Right lobe of liver (tissue), 6 donors: ENCODE measurements around the gene IGFBP5. TPM values are rescaled to one million over a fixed set of nuclear protein-coding genes. Genes with fewer than 3 reads are reported as not detected.
A peak's percentile ranks its signal among the peaks of the same experiment; 100 is the strongest.

Source experiments
- ATAC-seq, 4 donors: fragments of 200-7000 bp; cut with Tn5 transposase; one replicate each; pipeline ENCODE4 v1.9.1; 2020; ENCODE audit warnings: mild to moderate bottlenecking in 4 of 4, moderate library complexity in 4 of 4
- DNase-seq, 3 donors: peaks; one replicate each; pipeline ENCODE4 v3.0.0-alpha.2; 2020
- H3K27ac ChIP-seq, 3 donors: fragments of 200-600 bp; one replicate each; pipeline ENCODE4 v1.8.0; 2022
- H3K27me3 ChIP-seq, 2 donors: fragments of 200-600 bp; one replicate each; pipeline ENCODE4 v1.8.0; 2022
- H3K36me3 ChIP-seq, 4 donors: fragments of 200-600 bp; sonication (generic) in 1 of 4; one replicate each; pipeline versions ENCODE4 v1.5.1 to v1.8.0; 2017 to 2022; ENCODE audit warnings: control low read depth in 1 of 4
- H3K4me1 ChIP-seq, 4 donors: fragments of 200-600 bp; sonication (generic) in 1 of 4; one replicate each; pipeline versions ENCODE4 v1.5.1 to v1.8.0; 2017 to 2022; ENCODE audit warnings: control low read depth in 1 of 4
- H3K4me3 ChIP-seq, 3 donors: fragments of 200-600 bp; one replicate each; pipeline ENCODE4 v1.8.0; 2022
- H3K9me3 ChIP-seq, 4 donors: fragments of 200-600 bp; sonication (generic) in 1 of 4; one replicate each; pipeline versions ENCODE4 v1.5.1 to v1.8.0; 2017 to 2022; ENCODE audit warnings: control low read depth in 1 of 4
- POLR2A ChIP-seq: fragments of 450-650 bp; IDR thresholded peaks from one replicate; pipeline ENCODE4 v1.6.1; 2017; ENCODE audit warnings: antibody characterized with exemption, mild to moderate bottlenecking
- WGBS: methylation state at CpG from one replicate; pipeline ENCODE4 v1.1.6; 2018; ENCODE audit warnings: low coverage, low lambda C conversion rate; ENCODE audit not compliant: insufficient coverage; ENCODE audit errors: missing lambda C conversion rate; 5-methylcytosine and 5-hydroxymethylcytosine counted together
- intact Hi-C, 2 donors: fragments of 100-400 bp; cut with DNase I; formaldehyde crosslinking; loops; one replicate each; pipeline versions ENCODE4 v1.11.2 to v1.14.1; 2022
- total RNA-seq, 6 experiments: library from RNA; depleted of rRNA in 2 of 6; stranded (reverse); fragments of >200 nt in 2 of 6; fragmentation: NEBNext Ultra II Directional in 3 of 6; extraction: Animal tissue kit (Norgen Biotek cat#: 25700) in 3 of 6; gene quantifications; one replicate each; pipeline versions ENCODE4 v1.1.0 to v1.2.4, GENCODE V29; 2016 to 2023
- TF ChIP-seq, protein P1 (sequence below), 4 donors: fragments of 200-600 bp in 3 of 4; fragments of 450-650 bp in 1 of 4; IDR thresholded peaks; one replicate each; pipeline versions ENCODE4 v1.5.1 to v1.8.0; 2016 to 2022; ENCODE audit warnings: antibody characterized with exemption in 4 of 4, mild to moderate bottlenecking in 2 of 4
- donor health status: DM: no; HTN: yes; CAD: no.
- donor health status: DM: no; HTN: no; CAD: no.
- donor health status: DM: no; HTN: no; CAD: no.
- donor health status: DM: no; HTN: yes; CAD: no.
- donor health status: DM: no; HTN: yes; CAD: no.

Gene IGFBP5
- total RNA-seq, 6 experiments from 2014 or later: 13.7 to 76.0 (median 30.9) TPM

DNA sequence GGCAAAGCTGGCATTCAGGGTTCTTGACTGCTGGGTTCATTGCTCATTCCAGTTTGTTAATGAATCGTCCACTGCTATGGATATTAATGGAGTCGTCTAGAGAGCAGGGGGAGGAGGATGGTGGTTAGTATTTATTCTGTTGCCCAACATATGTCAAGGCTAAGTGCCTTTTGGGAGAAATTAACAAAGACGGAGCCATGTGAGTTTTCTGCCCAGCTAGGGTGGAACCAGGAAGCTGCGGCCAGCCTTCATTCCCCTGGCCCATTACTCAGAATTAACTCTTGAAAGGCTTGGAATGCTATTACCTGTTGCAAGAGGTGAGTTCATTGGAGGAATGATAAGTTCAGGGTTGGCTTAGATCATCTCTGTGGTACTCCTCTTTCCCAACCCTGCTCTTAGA lies 42.8 kb downstream of the IGFBP5 start:
- TF ChIP-seq, protein P1, sequence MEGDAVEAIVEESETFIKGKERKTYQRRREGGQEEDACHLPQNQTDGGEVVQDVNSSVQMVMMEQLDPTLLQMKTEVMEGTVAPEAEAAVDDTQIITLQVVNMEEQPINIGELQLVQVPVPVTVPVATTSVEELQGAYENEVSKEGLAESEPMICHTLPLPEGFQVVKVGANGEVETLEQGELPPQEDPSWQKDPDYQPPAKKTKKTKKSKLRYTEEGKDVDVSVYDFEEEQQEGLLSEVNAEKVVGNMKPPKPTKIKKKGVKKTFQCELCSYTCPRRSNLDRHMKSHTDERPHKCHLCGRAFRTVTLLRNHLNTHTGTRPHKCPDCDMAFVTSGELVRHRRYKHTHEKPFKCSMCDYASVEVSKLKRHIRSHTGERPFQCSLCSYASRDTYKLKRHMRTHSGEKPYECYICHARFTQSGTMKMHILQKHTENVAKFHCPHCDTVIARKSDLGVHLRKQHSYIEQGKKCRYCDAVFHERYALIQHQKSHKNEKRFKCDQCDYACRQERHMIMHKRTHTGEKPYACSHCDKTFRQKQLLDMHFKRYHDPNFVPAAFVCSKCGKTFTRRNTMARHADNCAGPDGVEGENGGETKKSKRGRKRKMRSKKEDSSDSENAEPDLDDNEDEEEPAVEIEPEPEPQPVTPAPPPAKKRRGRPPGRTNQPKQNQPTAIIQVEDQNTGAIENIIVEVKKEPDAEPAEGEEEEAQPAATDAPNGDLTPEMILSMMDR (IDR thresholded peaks at IDR 0.05): no peak
- TF ChIP-seq POLR2A: no peak
- Histone ChIP-seq H3K9me3 (no peaks in the 10 kb centered on the region), H3K27me3 (no peaks in the 10 kb centered on the region), H3K36me3 (peaks cover 0 to 11% (median 2%) of the 10 kb centered on the region in 4 donors), H3K4me3 (no peak overlapping the region), H3K4me1 (peaks cover 0 to 75% (median 29%) of the 10 kb centered on the region in 4 donors), H3K27ac (peak overlapping the region in 2 of 3 donors; percentile 36 to 88)
- DNase-seq (no peak), ATAC-seq (peak in 1 of 4 donors; percentile 11)
- WGBS: 24% methylated on average over 4 of the region's 4 CpGs
- intact Hi-C loops: no loop called here

DNA sequence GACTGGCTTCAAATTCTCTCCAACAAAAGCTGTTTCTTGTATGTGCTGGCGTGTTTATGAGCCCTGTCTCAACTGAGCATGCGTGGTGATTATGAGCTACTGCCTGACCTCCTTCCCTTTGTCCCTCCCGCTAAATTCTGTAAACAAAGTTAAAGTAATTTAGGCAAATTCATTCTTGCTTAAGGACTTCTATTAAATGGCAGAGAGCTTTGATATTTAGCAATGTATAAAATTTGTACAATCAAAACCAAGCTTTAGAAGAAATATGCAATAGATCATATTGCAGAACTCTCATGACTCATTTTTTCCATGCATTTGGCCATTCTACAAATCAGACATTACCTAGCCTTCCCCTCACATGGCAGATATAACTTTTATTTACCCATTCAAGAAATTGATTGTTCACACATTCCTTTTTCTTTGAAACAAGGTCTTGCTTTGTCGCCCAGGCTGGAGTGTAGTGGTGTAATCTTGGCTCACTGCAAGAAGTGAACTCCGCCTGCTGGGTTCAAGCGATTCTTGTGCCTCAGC lies 43.9 kb downstream of the IGFBP5 start:
- Histone ChIP-seq H3K27me3 (no peaks in the 10 kb centered on the region), H3K27ac (peak overlapping the region; percentile 30 to 88 (median 30)), H3K9me3 (no peaks in the 10 kb centered on the region), H3K4me1 (peaks cover 0 to 75% (median 29%) of the 10 kb centered on the region in 4 donors), H3K36me3 (peaks cover 0 to 7% (median 0%) of the 10 kb centered on the region in 4 donors), H3K4me3 (no peak overlapping the region)
- TF ChIP-seq, protein P1 (IDR thresholded peaks at IDR 0.05): no peak
- TF ChIP-seq POLR2A: no peak
- no peak for DNase-seq
- intact Hi-C loops: no loop called here
- 47% methylated on average over 6 of the region's 6 CpGs for WGBS
- ATAC-seq: peak in 3 of 4 donors; percentile 19 to 33 (median 22)

DNA sequence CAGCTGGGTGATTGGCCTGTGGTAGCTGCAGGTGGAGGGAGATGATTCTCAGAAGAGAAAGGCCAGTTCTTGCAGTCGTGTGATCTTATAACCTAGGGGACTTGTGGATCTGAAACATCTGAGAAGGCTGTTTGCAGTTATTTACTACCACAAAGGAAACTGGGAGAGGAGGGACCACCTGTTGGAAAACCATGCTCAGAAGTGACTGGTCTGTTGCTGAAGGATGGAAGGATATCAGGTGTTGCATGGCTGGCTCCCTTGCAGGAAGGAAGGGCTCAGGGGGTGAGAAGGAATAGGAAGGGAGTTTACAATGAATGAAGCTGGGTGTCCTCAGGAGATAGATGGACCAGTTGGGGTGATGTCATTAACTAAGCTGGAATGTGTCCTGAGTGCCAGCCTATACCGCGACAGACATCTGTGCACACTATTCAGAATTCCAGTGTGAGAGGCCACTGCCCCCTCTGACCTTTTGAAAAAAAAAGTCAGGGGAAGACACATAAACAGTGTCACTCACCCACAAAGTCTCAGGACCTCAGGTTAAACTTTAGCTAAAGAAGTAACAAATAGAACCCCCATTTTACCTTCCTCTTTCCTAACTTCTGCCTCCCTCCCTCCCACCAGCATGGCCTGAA lies 44.6 kb downstream of the IGFBP5 start:
- Histone ChIP-seq H3K27me3 (no peaks in the 10 kb centered on the region), H3K4me3 (no peak overlapping the region), H3K4me1 (peaks cover 0 to 72% (median 29%) of the 10 kb centered on the region in 4 donors), H3K27ac (peak overlapping the region in 2 of 3 donors; percentile 30 to 88), H3K9me3 (no peaks in the 10 kb centered on the region), H3K36me3 (peaks cover 0 to 7% (median 0%) of the 10 kb centered on the region in 4 donors)
- intact Hi-C loops: no loop called here
- 23% methylated on average over 3 of the region's 3 CpGs for WGBS
- ATAC-seq (peak; percentile 49 to 76 (median 63)), DNase-seq (no peak)
- no peak for TF ChIP-seq POLR2A
- TF ChIP-seq, protein P1 (IDR thresholded peaks at IDR 0.05): no peak

DNA sequence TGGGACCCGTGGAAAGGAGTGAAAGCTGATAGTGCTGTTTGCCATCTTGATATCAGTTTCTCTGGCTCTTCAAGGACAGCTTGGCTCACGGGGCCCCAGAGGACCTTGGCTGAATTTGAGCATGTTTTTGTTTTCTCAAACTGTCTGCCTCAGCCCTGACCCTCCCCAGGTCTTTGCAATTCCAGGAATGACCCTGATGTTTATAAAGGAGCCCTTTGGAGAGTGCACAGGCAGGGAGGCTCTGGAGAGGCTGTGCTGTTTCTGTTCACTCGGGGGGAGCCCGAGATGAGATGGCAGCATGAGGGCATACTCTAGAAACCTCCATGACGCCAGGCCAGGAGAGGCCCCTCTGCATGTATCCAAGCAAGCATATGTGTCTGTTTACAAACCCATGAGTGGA lies 45.8 kb downstream of the IGFBP5 start:
- intact Hi-C loops: no loop called here
- H3K9me3 ChIP-seq: no peaks in the 10 kb centered on the region
- TF ChIP-seq POLR2A: no peak
- TF ChIP-seq, protein P1 (IDR thresholded peaks at IDR 0.05): no peak
- peaks cover 0 to 69% (median 32%) of the 10 kb centered on the region in 4 donors for H3K4me1 ChIP-seq
- H3K4me3 ChIP-seq: no peak overlapping the region
- WGBS: 42% methylated on average over 2 of the region's 5 CpGs
- H3K27ac ChIP-seq: peak overlapping the region in 1 of 3 donors; percentile 88
- H3K27me3 ChIP-seq: no peaks in the 10 kb centered on the region
- H3K36me3 ChIP-seq: peaks cover 0 to 7% (median 0%) of the 10 kb centered on the region in 4 donors
- ATAC-seq (no peak), DNase-seq (no peak)
